DOHH2 (cell line): ENCODE data around the gene ITGA8.
"Not testable (repeated sequence)": the region's sequence is repeated elsewhere in the genome, so short reads cannot be mapped to it uniquely, and the experiment has no call there.

Source experiments
- EZH2phosphoT487 ChIP-seq: fragments of 200-600 bp; sonication (generic); IDR thresholded peaks from 2 replicates; pipeline ENCODE4 v1.6.1; 2017; ENCODE audit warnings: borderline replicate concordance, mild to moderate bottlenecking, antibody characterized with exemption, low read length, moderate library complexity, mixed read lengths
- TF ChIP-seq, protein P1 (sequence below): fragments of 200-600 bp; sonication (generic); IDR thresholded peaks from one replicate; pipeline ENCODE4 v1.5.1; 2014; ENCODE audit warnings: antibody characterized with exemption, mild to moderate bottlenecking, low read depth, low read length; ENCODE audit not compliant: poor library complexity, severe bottlenecking

DNA sequence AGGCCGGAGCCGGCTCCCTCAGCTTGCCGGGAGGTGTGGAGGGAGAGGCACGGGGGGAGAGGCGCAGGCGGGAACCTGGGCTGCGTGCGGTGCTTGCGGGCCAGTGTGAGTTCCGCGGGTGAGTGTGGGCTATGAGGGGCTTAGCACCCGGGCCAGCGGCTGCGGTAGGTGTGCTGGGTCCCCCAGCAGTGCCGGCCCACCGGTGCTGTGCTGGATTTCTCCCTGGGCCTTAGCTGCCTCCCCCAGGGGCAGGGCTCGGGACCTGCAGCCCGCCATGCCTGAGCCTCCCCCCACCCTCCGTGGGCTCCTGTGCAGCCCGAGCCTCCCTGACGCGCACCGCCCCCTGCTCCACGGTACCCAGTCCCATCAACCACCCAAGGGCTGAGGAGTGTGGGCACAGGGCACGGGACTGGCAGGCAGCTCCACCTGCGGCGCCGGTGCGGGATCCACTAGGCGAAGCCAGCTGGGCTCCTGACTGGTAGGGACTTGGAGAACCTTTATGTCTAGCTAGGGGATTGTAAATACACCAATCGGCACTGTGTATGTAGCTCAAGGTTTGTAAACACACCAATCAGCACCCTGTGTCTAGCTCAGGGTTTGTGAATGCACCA, 184.7 kb downstream of the ITGA8 start:
- TF ChIP-seq, protein P1, sequence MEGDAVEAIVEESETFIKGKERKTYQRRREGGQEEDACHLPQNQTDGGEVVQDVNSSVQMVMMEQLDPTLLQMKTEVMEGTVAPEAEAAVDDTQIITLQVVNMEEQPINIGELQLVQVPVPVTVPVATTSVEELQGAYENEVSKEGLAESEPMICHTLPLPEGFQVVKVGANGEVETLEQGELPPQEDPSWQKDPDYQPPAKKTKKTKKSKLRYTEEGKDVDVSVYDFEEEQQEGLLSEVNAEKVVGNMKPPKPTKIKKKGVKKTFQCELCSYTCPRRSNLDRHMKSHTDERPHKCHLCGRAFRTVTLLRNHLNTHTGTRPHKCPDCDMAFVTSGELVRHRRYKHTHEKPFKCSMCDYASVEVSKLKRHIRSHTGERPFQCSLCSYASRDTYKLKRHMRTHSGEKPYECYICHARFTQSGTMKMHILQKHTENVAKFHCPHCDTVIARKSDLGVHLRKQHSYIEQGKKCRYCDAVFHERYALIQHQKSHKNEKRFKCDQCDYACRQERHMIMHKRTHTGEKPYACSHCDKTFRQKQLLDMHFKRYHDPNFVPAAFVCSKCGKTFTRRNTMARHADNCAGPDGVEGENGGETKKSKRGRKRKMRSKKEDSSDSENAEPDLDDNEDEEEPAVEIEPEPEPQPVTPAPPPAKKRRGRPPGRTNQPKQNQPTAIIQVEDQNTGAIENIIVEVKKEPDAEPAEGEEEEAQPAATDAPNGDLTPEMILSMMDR = not testable (repeated sequence)
- TF ChIP-seq EZH2phosphoT487 = not testable (repeated sequence)
